WI38 (cell line): Measurements from ENCODE around the gene KDM5B.

ENCODE experiments used
- H3K4me3 ChIP-seq: 2 replicates; pipeline ENCODE4 v1.5.1; 2011; ENCODE audit warnings: low read depth, mild to moderate bottlenecking, control low read depth, low read length
- CTCF ChIP-seq: IDR thresholded peaks from 2 replicates; pipeline ENCODE4 v1.5.1; 2012; ENCODE audit warnings: low read depth, mild to moderate bottlenecking, control low read depth, low read length

KDM5B gene

GRCh38 chr1:202684716-202685115 is 123.5 kb downstream of the KDM5B start:
- no peak for TF ChIP-seq CTCF
- H3K4me3 ChIP-seq, result no peak overlapping the region

GRCh38 chr1:202683029-202683428 is 125.2 kb downstream of the KDM5B start:
- no peak overlapping the region for H3K4me3 ChIP-seq
- no peak for TF ChIP-seq CTCF

GRCh38 chr1:202682477-202682876 is 125.7 kb downstream of the KDM5B start:
- no peak overlapping the region for H3K4me3 ChIP-seq
- no peak for TF ChIP-seq CTCF

- TF ChIP-seq CTCF, result no peak
Observed at GRCh38 chr1:202681736-202682420, 126.3 kb downstream of the KDM5B start.

GRCh38 chr1:202680586-202681352 is 127.5 kb downstream of the KDM5B start:
- TF ChIP-seq CTCF, result no peak
- H3K4me3 ChIP-seq, result no peak overlapping the region

More at GRCh38 chr1:202681736-202682420, 126.3 kb downstream of the KDM5B start:
- H3K4me3 ChIP-seq, result no peak overlapping the region

- TF ChIP-seq CTCF, result no peak
Observed at GRCh38 chr1:202679406-202680177, 128.6 kb downstream of the KDM5B start.

More at GRCh38 chr1:202679406-202680177, 128.6 kb downstream of the KDM5B start:
- H3K4me3 ChIP-seq, result no peak overlapping the region
